ENCODE data around the gene IL21R. TPM values are rescaled to one million over a fixed set of nuclear protein-coding genes. Genes with fewer than 3 reads are reported as not detected.
"Not testable (repeated sequence)": the region's sequence is repeated elsewhere in the genome, so short reads cannot be mapped to it uniquely, and the experiment has no call there.

The IL21R gene
- total RNA-seq, 1 donor from 2014 or later = 0.98 TPM

- Histone ChIP-seq H3K27me3 (no peaks in the 10 kb centered on the region), H3K4me3 (no peak overlapping the region), H3K9me3 (no peaks in the 10 kb centered on the region), H3K27ac (no peak overlapping the region), H3K36me3 (no peaks in the 10 kb centered on the region), H3K4me1 (no peaks in the 10 kb centered on the region)
- intact Hi-C loops (cut with DNase I) = no loop called here
- TF ChIP-seq POLR2AphosphoS5 (IDR thresholded peaks at IDR 0.05; ENCODE audit: insufficient read depth in 1 of 2, low read depth in 1 of 2) (no peak), POLR2A (IDR thresholded peaks at IDR 0.05) (no peak), CTCF (IDR thresholded peaks at IDR 0.05) (no peak)
- DNase-seq (ENCODE audit: extremely low spot score in 2 of 2) = peak; percentile 52 to 93
Measured at GRCh38 chr16:27434141-27435051, 32.4 kb downstream of the IL21R start.

- DNase-seq (ENCODE audit: extremely low spot score in 2 of 2) = peak in 1 of 2 donors; percentile 28
- H3K27me3 ChIP-seq; H3K9me3 ChIP-seq; intact Hi-C loops (cut with DNase I); H3K27ac ChIP-seq; H3K4me3 ChIP-seq; H3K36me3 ChIP-seq; H3K4me1 ChIP-seq: not testable (repeated sequence)
Measured at GRCh38 chr16:27435146-27435545, 33.2 kb downstream of the IL21R start.

GRCh38 chr16:27436065-27436464, 34.1 kb downstream of the IL21R start:
- TF ChIP-seq POLR2A (IDR thresholded peaks at IDR 0.05) (no peak), CTCF (IDR thresholded peaks at IDR 0.05) (no peak), POLR2AphosphoS5 (IDR thresholded peaks at IDR 0.05; ENCODE audit: insufficient read depth in 1 of 2, low read depth in 1 of 2) (no peak)
- DNase-seq (ENCODE audit: extremely low spot score in 2 of 2) = peak; percentile 42 to 72
- H3K36me3 ChIP-seq = no peaks in the 10 kb centered on the region
- no peaks in the 10 kb centered on the region for H3K9me3 ChIP-seq
- intact Hi-C loops (cut with DNase I) = no loop called here
- no peak overlapping the region for H3K27ac ChIP-seq
- H3K27me3 ChIP-seq = no peaks in the 10 kb centered on the region
- no peaks in the 10 kb centered on the region for H3K4me1 ChIP-seq
- no peak overlapping the region for H3K4me3 ChIP-seq

GRCh38 chr16:27436921-27437650, 35.1 kb downstream of the IL21R start:
- Histone ChIP-seq H3K4me1 (no peaks in the 10 kb centered on the region), H3K27me3 (no peaks in the 10 kb centered on the region), H3K4me3 (no peak overlapping the region), H3K9me3 (no peaks in the 10 kb centered on the region), H3K36me3 (no peaks in the 10 kb centered on the region), H3K27ac (no peak overlapping the region)
- no peak for TF ChIP-seq POLR2AphosphoS5 (IDR thresholded peaks at IDR 0.05; ENCODE audit: insufficient read depth in 1 of 2, low read depth in 1 of 2)
- TF ChIP-seq CTCF (IDR thresholded peaks at IDR 0.05) = no peak
- TF ChIP-seq POLR2A (IDR thresholded peaks at IDR 0.05) = no peak
- intact Hi-C loops (cut with DNase I) = no loop called here
- peak; percentile 37 to 77 for DNase-seq (ENCODE audit: extremely low spot score in 2 of 2)

GRCh38 chr16:27437946-27438345, 36.0 kb downstream of the IL21R start:
- Histone ChIP-seq H3K4me3 (no peak overlapping the region), H3K27me3 (no peaks in the 10 kb centered on the region), H3K27ac (no peak overlapping the region), H3K4me1 (no peaks in the 10 kb centered on the region), H3K9me3 (no peaks in the 10 kb centered on the region), H3K36me3 (no peaks in the 10 kb centered on the region)
- TF ChIP-seq CTCF (IDR thresholded peaks at IDR 0.05) (no peak), POLR2A (IDR thresholded peaks at IDR 0.05) (no peak), POLR2AphosphoS5 (IDR thresholded peaks at IDR 0.05; ENCODE audit: insufficient read depth in 1 of 2, low read depth in 1 of 2) (no peak)
- intact Hi-C loops (cut with DNase I) = no loop called here
- DNase-seq (ENCODE audit: extremely low spot score in 2 of 2) = peak in 1 of 2 donors; percentile 47

Measured in vagina (tissue), 2 donors.